Measurements from ENCODE around the gene SIK3. TPM values are rescaled to one million over a fixed set of nuclear protein-coding genes. Genes with fewer than 3 reads are reported as not detected.

The SIK3 gene
- total RNA-seq, 2 experiments from 2014 or later = 81.4 to 86.1 TPM

DNA sequence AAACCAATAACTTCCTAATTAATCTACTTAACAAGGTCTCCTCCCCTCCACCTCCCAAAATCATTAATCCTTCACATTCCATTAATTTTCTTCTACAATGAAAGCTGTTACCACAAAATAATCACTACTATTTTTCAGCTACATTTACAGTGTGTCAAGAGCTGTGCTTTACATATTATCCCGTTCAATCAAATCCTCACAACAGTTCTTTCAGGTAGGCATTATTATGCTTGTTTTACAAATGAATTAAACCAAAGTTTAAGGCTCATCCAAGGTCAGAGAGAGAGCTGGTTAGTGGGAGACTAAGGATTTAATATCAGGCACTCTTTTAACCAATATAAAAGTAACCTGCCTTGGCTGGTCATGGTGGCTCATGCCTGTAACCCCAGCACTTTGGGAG is 107.4 kb downstream of the SIK3 start:
- TF ChIP-seq, protein P1, sequence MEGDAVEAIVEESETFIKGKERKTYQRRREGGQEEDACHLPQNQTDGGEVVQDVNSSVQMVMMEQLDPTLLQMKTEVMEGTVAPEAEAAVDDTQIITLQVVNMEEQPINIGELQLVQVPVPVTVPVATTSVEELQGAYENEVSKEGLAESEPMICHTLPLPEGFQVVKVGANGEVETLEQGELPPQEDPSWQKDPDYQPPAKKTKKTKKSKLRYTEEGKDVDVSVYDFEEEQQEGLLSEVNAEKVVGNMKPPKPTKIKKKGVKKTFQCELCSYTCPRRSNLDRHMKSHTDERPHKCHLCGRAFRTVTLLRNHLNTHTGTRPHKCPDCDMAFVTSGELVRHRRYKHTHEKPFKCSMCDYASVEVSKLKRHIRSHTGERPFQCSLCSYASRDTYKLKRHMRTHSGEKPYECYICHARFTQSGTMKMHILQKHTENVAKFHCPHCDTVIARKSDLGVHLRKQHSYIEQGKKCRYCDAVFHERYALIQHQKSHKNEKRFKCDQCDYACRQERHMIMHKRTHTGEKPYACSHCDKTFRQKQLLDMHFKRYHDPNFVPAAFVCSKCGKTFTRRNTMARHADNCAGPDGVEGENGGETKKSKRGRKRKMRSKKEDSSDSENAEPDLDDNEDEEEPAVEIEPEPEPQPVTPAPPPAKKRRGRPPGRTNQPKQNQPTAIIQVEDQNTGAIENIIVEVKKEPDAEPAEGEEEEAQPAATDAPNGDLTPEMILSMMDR (IDR thresholded peaks at IDR 0.05) = no peak
- intact Hi-C loops (cut with DNase I, micrococcal nuclease) = loop anchor here in 1 of 2 experiments (5.0 kb wide), 1 partner anchor 64 kb away; no protein-coding TSS in a partner anchor
- no peak overlapping the region for H3K4me3 Mint-ChIP-seq
- Histone ChIP-seq H3K9me3 (ENCODE audit: control insufficient read depth in 1 of 2, insufficient read depth in 1 of 2, low read length in 2 of 2) (no peaks in the 10 kb centered on the region), H3K4me1 (ENCODE audit: insufficient read depth, low read length) (peaks cover 41% of the 10 kb centered on the region), H3K36me3 (ENCODE audit: insufficient read depth, low read length) (no peaks in the 10 kb centered on the region), H3K4me3 (ENCODE audit: low read length) (no peak overlapping the region), H3K27ac (ENCODE audit: low read depth in 1 of 2, low read length in 2 of 2) (no peak overlapping the region), H3K27me3 (ENCODE audit: control insufficient read depth in 1 of 2, insufficient read depth in 2 of 2, low read length in 2 of 2) (no peaks in the 10 kb centered on the region)
- peaks cover 81% of the 10 kb centered on the region for H3K4me1 Mint-ChIP-seq (ENCODE audit: low read depth)
- no peak for DNase-seq
- CTCF ChIA-PET = no interaction called here
- no peak for ATAC-seq (ENCODE audit: poor library complexity)
- H3K36me3 Mint-ChIP-seq (ENCODE audit: low read depth) = no peaks in the 10 kb centered on the region
- no peaks in the 10 kb centered on the region for H3K9me3 Mint-ChIP-seq
- no peaks in the 10 kb centered on the region for H3K27me3 Mint-ChIP-seq
- no peak overlapping the region for H3K27ac Mint-ChIP-seq
- POLR2A ChIA-PET = no interaction called here

DNA sequence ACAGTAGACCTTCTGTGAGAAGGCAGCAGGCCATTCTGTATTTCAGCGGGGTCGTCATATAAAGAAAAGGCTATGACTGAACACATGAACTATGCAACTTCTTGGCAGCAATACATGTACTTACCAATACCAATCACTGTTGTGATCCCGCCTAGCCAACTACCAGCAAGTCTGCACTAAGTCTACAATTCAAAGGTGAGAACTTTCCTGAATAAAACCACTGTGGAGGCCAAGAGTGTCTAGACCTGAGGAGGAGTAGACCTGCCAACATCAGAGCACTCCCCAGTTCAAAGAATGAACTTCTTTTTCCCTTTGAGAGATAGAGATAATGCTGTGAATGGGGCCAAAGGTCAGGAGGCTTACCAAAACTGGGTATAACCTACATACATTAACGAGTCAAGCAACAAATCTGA is 108.2 kb downstream of the SIK3 start:
- Mint-ChIP-seq H3K27me3 (no peaks in the 10 kb centered on the region), H3K36me3 (ENCODE audit: low read depth) (no peaks in the 10 kb centered on the region), H3K4me3 (no peak overlapping the region), H3K9me3 (no peaks in the 10 kb centered on the region), H3K4me1 (ENCODE audit: low read depth) (peaks cover 82% of the 10 kb centered on the region), H3K27ac (no peak overlapping the region)
- ATAC-seq (ENCODE audit: poor library complexity) = no peak
- Histone ChIP-seq H3K4me1 (ENCODE audit: insufficient read depth, low read length) (peaks cover 35% of the 10 kb centered on the region), H3K27me3 (ENCODE audit: control insufficient read depth in 1 of 2, insufficient read depth in 2 of 2, low read length in 2 of 2) (no peaks in the 10 kb centered on the region), H3K9me3 (ENCODE audit: control insufficient read depth in 1 of 2, insufficient read depth in 1 of 2, low read length in 2 of 2) (no peaks in the 10 kb centered on the region), H3K27ac (ENCODE audit: low read depth in 1 of 2, low read length in 2 of 2) (no peak overlapping the region), H3K36me3 (ENCODE audit: insufficient read depth, low read length) (no peaks in the 10 kb centered on the region), H3K4me3 (ENCODE audit: low read length) (no peak overlapping the region)
- POLR2A ChIA-PET = no interaction called here
- intact Hi-C loops (cut with DNase I, micrococcal nuclease) = loop anchor here in 1 of 2 experiments (5.0 kb wide), 1 partner anchor 63 kb away; no protein-coding TSS in a partner anchor
- TF ChIP-seq, protein P1 (IDR thresholded peaks at IDR 0.05) = no peak
- CTCF ChIA-PET = interaction anchor here (1.8 kb wide), 1 partner anchor 107 kb away, joined by 3 read pairs; no protein-coding TSS in a partner anchor
- DNase-seq = peak in 1 of 14 experiments; percentile 49

DNA sequence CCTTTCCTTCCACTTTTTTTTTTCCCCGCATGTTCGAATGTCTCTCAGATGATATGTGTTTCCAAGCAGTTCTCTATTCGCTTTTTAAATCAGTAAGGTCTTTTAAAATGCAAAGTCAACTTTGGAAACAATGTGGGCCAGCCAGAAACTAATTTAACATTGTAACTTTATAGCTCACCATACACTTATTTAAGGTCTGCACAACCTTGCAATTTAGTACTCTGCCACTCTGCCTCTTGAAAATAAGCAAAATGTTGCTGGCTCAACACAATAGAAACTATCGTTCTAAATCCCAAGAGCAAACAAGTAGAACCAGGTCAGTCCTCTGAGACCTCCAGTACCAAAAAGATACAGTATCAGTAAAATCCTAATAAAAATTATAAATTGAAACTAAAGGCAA is 109.0 kb downstream of the SIK3 start:
- ChIA-PET CTCF (interaction anchor here (1.8 kb wide), 1 partner anchor 108 kb away, joined by 3 read pairs; no protein-coding TSS in a partner anchor), POLR2A (no interaction called here)
- TF ChIP-seq, protein P1 (IDR thresholded peaks at IDR 0.05) = no peak
- H3K27ac Mint-ChIP-seq = no peak overlapping the region
- peaks cover 32% of the 10 kb centered on the region for H3K4me1 ChIP-seq (ENCODE audit: insufficient read depth, low read length)
- no peaks in the 10 kb centered on the region for H3K36me3 Mint-ChIP-seq (ENCODE audit: low read depth)
- H3K9me3 ChIP-seq (ENCODE audit: control insufficient read depth in 1 of 2, insufficient read depth in 1 of 2, low read length in 2 of 2) = no peaks in the 10 kb centered on the region
- peaks cover 84% of the 10 kb centered on the region for H3K4me1 Mint-ChIP-seq (ENCODE audit: low read depth)
- DNase-seq (no peak), ATAC-seq (ENCODE audit: poor library complexity) (no peak)
- H3K4me3 Mint-ChIP-seq = no peak overlapping the region
- no peaks in the 10 kb centered on the region for H3K9me3 Mint-ChIP-seq
- no peaks in the 10 kb centered on the region for H3K36me3 ChIP-seq (ENCODE audit: insufficient read depth, low read length)
- intact Hi-C loops (cut with DNase I, micrococcal nuclease) = loop anchor here in 1 of 2 experiments (5.0 kb wide), 1 partner anchor 33 kb away; no protein-coding TSS in a partner anchor
- H3K27me3 ChIP-seq (ENCODE audit: control insufficient read depth in 1 of 2, insufficient read depth in 2 of 2, low read length in 2 of 2) = no peaks in the 10 kb centered on the region
- H3K27ac ChIP-seq (ENCODE audit: low read depth in 1 of 2, low read length in 2 of 2) = no peak overlapping the region
- H3K27me3 Mint-ChIP-seq = no peaks in the 10 kb centered on the region
- H3K4me3 ChIP-seq (ENCODE audit: low read length) = no peak overlapping the region

Measured in CD4-positive, alpha-beta T cell (primary cell).